ENCODE results near the gene LASP1.

DNA sequence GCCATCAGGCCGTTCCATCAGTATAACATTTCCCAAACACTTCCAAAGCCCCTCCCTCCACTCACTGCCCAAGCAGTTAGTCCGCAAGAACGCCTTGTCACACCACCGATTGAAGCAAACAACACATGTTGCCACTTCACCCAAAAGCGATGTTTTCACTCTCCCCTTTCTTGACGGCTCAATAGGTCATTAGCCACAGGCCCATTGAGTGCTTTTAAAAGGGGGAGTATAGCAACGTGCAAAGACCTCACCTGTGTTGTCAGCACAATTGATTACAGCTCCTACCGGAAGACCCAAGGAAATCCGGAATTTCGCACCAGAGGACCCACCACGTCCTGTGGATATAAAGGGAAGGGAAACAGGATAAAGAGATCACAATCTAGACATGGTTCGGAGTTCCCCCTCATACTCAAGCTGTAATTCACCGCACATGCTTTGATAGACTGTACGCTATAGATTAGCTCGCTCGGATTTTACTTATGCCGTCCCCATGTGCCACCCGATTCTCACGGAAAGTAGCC lies 17.0 kb upstream of the LASP1 start:
- TF ChIP-seq, protein P1, sequence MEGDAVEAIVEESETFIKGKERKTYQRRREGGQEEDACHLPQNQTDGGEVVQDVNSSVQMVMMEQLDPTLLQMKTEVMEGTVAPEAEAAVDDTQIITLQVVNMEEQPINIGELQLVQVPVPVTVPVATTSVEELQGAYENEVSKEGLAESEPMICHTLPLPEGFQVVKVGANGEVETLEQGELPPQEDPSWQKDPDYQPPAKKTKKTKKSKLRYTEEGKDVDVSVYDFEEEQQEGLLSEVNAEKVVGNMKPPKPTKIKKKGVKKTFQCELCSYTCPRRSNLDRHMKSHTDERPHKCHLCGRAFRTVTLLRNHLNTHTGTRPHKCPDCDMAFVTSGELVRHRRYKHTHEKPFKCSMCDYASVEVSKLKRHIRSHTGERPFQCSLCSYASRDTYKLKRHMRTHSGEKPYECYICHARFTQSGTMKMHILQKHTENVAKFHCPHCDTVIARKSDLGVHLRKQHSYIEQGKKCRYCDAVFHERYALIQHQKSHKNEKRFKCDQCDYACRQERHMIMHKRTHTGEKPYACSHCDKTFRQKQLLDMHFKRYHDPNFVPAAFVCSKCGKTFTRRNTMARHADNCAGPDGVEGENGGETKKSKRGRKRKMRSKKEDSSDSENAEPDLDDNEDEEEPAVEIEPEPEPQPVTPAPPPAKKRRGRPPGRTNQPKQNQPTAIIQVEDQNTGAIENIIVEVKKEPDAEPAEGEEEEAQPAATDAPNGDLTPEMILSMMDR (IDR thresholded peaks at IDR 0.05), result no peak
- TF ChIP-seq ZFX (IDR thresholded peaks at IDR 0.05; ENCODE audit: borderline replicate concordance), result no peak
